Measurements from ENCODE around the gene CHD2.
A peak's percentile ranks its signal among the peaks of the same experiment; 100 is the strongest.

CHD2 gene

GRCh38 chr15:92896561-92896960 is 3.6 kb upstream of the CHD2 start:
- TF ChIP-seq CTCF (IDR thresholded peaks at IDR 0.05; ENCODE audit: borderline replicate concordance, insufficient read depth, low read depth, low read length), result no peak
- H3K4me3 ChIP-seq (ENCODE audit: low read depth, low read length), result no peak overlapping the region

GRCh38 chr15:92897620-92898019 is 2.5 kb upstream of the CHD2 start:
- TF ChIP-seq CTCF (IDR thresholded peaks at IDR 0.05; ENCODE audit: borderline replicate concordance, insufficient read depth, low read depth, low read length), result no peak
- no peak overlapping the region for H3K4me3 ChIP-seq (ENCODE audit: low read depth, low read length)

- H3K4me3 ChIP-seq (ENCODE audit: low read depth, low read length), result no peak overlapping the region
- TF ChIP-seq CTCF (IDR thresholded peaks at IDR 0.05; ENCODE audit: borderline replicate concordance, insufficient read depth, low read depth, low read length), result no peak
Observed at GRCh38 chr15:92898988-92899582, 1.0 kb upstream of the CHD2 start.

- H3K4me3 ChIP-seq (ENCODE audit: low read depth, low read length), result no peak overlapping the region
- no peak for TF ChIP-seq CTCF (IDR thresholded peaks at IDR 0.05; ENCODE audit: borderline replicate concordance, insufficient read depth, low read depth, low read length)
Observed at GRCh38 chr15:92899601-92899947, 550 bp upstream of the CHD2 start.

- no peak for TF ChIP-seq CTCF (IDR thresholded peaks at IDR 0.05; ENCODE audit: borderline replicate concordance, insufficient read depth, low read depth, low read length)
Observed at GRCh38 chr15:92900731-92901071, 577 bp downstream of the CHD2 start.

GRCh38 chr15:92901072-92901761 is 1.1 kb downstream of the CHD2 start:
- H3K4me3 ChIP-seq (ENCODE audit: low read depth, low read length), result peak overlapping the region; percentile 53
- no peak for TF ChIP-seq CTCF (IDR thresholded peaks at IDR 0.05; ENCODE audit: borderline replicate concordance, insufficient read depth, low read depth, low read length)

More at GRCh38 chr15:92900731-92901071, 577 bp downstream of the CHD2 start:
- peak overlapping the region; percentile 53 for H3K4me3 ChIP-seq (ENCODE audit: low read depth, low read length)

GRCh38 chr15:92901995-92902394 is 1.9 kb downstream of the CHD2 start:
- peak overlapping the region; percentile 53 for H3K4me3 ChIP-seq (ENCODE audit: low read depth, low read length)
- TF ChIP-seq CTCF (IDR thresholded peaks at IDR 0.05; ENCODE audit: borderline replicate concordance, insufficient read depth, low read depth, low read length), result no peak
